Muscle of back (tissue), 11 donors: ENCODE data around the gene GRP. TPM values are rescaled to one million over a fixed set of nuclear protein-coding genes. Genes with fewer than 3 reads are reported as not detected.
"Not testable (repeated sequence)": the region's sequence is repeated elsewhere in the genome, so short reads cannot be mapped to it uniquely, and the experiment has no call there.

Experiments used
- DNase-seq, 3 donors: peaks; one replicate each; pipeline versions ENCODE4 v3.0.0 to v3.0.0-alpha.2; 2013
- polyA plus RNA-seq, 10 donors: library from polyadenylated mRNA; unstranded; fragments of 120-200 nt; gene quantifications; one replicate each; pipeline ENCODE4 v1.2.1, GENCODE V29; 2013; ENCODE audit not compliant: insufficient read length in 10 of 10

The GRP gene
- polyA plus RNA-seq, 10 donors, result 0.43 to 25.6 (median 1.2) TPM; not detected in 6

DNA sequence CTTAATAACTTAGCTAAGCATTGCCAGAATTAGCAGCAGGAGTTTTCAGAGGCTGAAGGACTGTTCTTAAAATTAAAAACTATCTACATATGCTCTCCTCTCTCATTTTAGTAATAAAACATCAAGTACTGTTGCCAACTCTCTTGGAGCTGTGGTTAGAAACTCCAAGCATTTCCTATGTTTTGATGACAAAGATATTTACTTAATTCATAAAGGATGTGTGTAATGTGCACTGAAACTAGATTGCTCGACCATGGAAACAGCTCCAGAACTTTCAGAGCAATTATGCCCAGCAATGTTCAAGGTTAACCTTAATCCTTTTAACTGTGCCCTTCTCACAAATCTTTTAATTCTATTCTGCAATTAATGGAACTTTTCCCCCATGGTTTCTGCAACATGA, 8.4 kb downstream of the GRP start:
- peak in 2 of 3 donors; percentile 25 to 32 for DNase-seq

DNA sequence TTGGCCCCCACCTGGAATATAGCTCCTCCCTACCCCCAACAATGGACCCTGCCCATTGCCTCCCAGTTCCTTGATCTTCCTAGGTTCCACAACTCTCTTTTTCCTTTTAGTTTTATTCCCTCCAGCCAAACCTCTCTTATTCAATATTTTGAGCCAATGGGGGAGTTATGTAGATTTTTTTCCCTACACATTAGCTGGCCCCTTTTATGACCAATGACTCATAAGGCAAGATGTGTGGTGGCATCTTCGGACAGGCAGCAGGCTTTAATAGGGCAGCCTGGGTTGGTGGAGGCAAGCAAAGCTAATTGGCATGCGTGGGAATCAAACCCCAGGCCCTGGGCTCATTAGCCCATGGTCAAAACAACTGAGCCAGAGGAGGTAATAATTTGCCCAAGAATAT, 9.2 kb downstream of the GRP start:
- no peak for DNase-seq

DNA sequence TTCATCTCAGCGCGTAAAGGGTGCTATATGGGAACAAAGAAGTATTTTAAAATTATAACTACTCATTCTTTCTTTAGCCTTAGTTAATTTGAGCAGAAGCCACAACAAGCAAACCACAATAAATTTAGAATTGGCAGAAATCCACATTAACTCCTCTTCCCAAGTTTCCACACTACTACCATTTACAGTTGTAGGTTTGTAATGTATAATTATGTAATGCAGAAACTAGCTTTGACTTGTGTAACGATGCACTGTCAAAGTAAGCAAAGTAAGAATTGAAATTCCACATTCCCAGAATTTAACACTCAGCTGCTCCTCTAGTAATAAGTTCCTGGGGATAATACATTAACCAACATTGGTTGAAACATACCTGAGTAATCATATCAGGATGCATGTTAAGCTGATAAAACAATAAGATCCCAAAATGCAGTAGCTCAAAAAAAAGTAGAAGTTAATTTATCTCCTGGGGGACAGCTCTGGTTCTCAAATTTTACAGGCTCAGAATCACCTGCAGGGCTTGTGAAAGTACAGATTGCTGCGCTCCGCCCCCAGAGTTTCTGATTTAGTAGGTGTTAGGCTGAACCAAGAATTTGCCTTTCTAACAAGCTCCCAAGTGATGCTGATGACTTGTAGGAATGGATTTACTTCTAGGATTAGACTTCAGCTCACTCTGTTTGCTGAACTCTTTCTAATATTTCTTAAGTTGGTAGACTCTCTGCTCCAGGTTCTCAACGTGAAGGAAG, 9.9 kb downstream of the GRP start:
- no peak for DNase-seq

DNA sequence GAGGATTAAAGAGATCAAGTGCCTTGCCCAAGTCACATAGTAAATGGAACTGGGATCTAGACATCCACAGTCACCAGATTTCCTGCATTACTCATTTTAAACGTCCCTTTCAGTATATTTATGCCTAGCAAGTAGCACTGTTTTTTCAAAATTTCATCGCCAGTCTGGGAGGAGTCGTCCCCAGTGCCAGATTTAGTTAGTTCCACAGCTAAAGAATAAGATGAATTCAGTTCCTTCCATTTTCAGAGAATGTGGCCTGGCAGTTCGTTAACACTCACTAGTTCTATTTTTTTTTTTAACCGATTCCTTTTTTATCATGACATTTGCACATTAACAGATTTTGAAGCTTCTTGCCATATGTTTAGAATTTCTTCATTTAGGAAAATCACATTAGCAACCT, 11.2 kb downstream of the GRP start:
- no peak for DNase-seq

DNA sequence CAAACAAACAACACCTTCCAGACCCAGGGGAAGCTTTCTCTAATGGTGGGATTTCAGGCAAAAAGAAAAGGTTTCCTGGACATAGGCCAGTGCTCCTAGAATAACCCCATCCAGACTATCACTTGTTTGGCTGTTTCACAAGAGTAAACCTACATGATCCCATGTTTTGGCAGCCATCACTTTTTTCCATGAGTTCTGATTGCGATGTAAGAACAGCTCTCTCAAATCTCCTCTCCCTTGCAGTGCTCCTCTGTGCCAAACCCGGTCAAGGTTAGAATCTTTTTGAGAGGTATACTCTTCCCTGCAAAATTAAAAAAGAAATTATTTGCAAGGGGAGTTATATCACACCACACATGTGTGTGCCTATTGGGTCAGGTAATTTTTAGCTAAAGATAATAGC, 11.9 kb downstream of the GRP start:
- DNase-seq, result no peak

DNA sequence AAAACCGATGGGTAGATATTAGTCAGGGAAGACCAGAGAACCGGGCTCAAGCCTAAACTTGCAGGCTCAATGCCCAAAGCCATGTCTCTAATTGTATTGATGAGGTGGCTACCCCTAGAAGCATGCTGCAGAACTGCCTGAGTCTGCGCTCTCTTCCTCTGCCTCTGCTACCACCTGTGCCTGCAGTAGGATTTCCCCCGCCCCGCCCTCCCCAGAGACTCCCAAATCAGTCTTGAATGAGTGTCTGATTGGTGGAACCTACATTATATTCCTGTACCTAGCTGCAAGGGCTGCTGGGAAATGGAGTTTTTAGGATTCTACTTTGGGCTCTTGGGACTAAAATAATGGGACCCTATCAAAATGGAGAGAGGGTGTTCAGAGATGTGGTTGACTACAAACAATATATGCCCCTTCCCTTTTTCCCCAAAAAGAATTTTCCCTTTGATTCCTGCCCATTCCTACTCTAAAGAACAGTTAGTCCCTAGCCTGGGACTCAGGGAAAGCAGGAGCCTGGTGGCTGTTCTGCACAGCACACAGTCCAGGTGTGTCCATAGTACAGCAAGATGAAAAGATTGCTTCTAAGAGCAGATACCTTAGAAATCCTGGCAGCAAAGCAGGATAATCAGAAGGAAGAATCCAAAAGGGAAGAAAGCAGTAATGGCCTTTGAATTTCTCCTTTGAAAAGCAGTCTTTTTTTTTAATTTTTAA, 12.5 kb downstream of the GRP start:
- no peak for DNase-seq

DNA sequence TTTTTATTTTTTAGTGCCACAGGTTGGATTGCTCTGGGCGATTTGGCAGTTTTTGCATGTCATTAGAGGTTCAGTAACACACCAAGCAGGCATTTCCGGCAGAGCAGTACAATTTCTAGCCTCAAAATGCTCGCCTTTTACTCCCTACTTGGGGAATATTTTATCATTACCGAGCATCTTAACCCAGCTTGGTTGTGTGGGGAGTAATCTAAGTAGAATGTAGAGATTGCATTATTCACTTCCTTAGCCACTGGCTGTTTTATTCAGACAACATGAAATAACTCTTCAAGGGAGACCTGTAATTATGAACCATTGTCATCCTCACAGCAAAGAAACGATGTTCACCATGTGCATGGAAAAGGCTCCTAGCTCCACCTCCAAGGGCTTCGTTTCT, 13.1 kb downstream of the GRP start:
- peak in 1 of 3 donors; percentile 9 for DNase-seq

DNA sequence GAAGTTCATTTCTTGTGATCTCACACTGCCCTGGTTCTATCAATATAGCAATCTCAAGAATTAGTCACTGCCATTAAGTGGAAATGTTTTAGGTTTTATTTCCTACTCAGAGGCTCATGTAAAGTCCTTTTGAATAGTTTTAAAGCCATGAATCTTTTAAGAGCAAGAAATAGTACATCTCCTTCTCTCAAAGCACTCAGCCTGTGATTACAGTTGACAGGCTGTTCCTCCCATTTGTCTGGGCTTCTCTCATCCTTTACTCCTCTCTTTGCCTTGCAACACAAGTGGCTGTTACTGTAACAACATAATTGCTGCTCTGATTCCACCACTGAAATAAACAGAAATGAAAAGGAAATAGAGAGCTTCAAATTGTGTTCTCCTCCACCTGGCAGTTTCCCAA, 18.4 kb downstream of the GRP start:
- DNase-seq, result no peak

DNA sequence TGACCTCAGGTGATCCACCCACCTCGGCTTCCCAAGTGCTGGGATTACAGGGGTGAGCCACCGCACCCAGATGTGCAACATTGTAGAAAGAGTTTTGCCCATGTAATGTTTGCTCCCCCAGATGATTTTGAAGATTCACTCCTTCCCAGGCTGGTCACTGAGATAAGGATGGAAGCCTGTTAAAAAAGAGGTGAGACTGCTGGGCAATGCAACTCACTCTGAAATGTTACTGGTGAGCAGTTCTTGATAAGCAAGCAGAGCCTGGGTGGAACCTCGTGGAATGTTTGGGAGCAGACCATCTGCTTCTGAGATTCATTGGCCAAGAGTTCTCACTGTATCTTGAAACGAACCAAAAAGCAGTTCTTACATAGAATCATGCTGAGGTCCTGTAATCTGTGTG, 19.7 kb downstream of the GRP start:
- no peak for DNase-seq

DNA sequence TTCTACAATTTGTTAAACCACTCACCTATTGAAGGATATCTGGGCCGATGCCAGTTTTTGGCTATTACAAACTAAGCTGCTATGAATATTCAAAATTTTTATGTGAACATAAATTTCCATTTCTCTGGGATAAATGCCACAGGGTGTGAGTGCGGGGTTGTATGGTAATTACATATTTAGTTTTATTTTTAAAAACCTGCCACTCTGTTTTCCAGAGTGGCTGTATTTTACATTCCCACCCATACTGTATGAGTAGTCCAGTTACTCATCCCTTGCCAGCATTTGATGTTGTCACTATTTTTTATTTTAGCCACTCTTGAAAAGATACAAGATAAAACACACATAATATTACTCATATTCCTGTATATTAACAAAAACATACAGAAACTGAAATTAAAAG, 22.9 kb downstream of the GRP start:
- no peak for DNase-seq

DNA sequence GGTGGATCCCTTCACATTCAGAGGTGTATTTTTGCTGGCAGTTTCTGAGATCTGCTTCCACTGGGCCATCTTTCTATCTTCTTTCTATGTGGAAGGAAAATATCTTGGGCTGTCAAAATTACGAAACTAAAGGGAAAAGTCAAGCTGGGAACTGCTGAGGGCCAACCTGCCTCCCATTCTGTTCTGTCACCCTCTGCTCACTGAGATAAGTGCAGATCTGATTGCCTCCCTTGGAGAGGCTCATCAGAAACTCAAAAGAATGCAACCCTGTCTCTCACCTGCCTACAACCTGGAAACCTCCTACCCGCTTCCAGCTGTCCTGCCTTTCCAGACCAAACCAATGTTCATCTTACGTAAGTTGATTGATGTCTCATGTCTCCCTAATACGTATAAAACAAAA, 26.8 kb downstream of the GRP start:
- no peak for DNase-seq

DNA sequence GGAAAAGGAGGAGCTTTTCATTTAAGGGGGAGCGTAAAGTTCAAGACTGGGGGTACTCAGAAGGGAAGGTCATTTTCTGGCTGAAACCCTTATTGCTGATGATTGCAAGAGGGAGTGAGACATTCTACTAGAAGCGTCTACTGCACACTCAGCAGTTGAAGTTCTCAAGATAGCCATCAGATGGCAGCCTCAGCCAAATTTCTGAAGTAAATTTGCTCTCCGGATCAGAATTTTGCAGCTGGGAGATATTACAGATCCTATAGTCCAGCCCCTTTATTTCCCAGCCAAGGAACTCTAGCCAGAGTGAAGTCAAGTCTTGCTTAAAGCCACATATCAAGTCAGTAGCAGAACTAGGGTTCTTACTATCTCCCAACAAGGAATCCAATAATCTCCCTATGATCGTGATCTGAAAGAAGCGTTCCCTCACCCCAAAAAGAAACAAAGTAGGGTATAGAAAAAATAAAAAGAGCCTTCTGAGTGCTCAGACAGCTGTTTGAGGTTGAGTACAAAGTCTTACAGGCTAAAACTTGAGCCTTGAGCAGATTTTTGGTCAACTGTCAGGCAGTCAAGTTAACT, 29.3 kb downstream of the GRP start:
- peak; percentile 88 to 94 (median 91) for DNase-seq

DNA sequence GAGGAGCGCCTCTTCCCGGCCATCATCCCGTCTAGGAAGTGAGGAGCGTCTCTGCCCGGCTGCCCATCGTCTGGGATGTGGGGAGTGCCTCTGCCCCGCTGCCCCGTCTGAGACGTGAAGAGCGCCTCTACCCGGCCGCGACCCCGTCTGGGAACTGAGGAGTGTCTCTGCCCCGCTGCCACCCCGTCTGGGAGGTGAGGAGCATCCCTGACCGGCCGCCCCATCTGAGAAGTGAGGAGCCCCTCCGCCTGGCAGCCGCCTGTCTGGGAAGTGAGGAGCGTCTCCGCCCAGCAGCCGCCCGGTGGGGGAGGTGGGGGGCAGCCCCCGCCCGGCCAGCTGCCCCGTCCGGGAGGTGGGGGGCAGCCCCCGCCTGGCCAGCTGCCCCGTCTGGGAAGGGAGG, 35.5 kb downstream of the GRP start:
- not testable (repeated sequence) for DNase-seq

DNA sequence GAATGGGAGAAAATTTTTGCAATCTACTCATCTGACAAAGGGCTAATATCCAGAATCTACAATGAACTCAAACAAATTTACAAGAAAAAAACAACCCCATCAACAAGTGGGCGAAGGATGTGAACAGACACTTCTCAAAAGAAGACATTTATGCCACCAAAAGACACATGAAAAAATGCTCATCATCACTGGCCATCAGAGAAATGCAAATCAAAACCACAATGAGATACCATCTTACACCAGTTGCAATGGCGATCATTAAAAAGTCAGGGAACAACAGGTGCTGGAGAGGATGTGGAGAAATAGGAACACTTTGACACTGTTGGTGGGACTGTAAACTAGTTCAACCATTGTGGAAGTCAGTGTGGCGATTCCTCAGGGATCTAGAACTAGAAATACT, 41.9 kb downstream of the GRP start:
- not testable (repeated sequence) for DNase-seq

DNA sequence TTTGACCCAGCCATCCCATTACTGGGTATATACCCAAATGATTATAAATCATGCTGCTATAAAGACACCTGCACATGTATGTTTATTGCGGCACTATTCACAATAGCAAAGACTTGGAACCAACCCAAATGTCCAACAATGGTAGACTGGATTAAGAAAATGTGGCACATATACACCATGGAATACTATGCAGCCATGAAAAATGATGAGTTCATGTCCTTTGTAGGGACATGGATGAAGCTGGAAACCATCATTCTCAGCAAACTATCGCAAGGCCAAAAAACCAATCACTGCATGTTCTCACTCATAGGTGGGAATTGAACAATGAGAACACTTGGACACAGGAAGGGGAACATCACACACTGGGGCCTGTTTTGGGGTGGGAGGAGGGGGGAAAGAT, 42.3 kb downstream of the GRP start:
- DNase-seq, result not testable (repeated sequence)

DNA sequence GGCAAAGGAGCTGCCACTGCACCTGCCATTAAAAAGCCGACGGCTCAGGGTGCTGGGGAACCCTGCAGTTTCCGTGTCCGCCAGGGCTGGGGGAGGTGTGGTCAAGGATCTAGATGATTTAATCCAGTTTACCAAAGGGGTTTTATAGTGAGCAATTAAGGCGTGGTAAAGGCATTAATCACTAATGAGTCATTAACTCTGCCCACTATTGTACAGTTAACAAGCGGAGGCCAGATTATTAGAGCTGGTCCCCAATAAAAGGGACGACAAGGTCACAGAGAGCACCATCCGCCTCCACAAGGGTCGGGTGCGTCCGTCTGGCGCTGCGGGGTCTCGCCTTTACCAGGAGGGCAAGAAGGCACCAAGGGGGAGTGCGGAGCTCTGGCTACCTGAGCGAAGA, 43.7 kb downstream of the GRP start:
- DNase-seq, result no peak

DNA sequence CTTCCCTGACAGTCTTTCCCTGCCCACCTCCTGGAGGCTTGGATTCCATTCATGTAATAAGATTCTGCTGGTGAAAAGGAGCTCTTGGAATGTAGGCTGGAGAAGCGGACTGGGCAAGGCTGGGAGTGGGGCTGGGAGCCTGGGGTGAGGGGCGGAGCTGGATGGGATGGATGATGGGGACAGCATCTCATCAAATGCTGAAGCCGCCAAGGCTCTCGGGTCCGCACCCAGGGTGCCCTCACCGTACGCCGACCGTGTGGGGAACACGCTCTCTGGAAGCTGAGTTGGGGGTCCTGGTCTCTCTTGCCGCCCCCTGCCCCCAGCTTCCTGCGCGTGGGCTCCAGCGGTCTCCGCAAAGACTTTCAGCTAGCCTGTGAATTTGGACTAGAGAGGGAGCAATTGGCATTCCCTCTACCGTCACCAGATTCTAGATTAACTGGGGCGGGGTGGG, 44.2 kb downstream of the GRP start:
- DNase-seq, result no peak

DNA sequence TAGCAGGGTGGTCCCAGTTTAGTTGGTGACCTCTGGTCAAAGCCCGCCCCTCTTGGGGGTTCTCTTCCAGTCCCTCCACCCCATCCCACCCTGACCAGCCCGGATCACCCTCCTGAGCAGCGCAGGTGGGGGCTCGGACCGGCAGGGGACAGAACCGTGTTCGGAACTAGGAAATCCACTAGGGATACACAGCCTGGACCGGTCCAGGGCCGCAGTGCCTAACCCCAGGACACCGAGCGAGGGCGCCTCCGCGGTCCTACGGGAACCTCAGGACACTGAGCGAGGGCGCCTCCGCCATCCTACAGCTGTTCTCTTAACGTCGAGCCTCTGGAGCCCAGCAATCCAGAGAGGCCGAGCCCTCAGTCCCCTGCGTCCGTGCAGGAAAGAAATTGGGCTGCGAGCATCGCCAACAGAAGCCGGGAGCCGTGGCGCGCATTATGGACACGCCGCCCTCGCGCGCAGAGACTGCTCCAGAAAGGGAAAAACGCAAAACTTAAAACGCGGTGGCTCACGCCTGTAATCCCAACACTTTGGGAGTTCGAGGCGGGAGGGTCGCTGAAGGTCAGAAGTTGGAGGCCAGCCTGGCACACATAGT, 44.8 kb downstream of the GRP start:
- no peak for DNase-seq

DNA sequence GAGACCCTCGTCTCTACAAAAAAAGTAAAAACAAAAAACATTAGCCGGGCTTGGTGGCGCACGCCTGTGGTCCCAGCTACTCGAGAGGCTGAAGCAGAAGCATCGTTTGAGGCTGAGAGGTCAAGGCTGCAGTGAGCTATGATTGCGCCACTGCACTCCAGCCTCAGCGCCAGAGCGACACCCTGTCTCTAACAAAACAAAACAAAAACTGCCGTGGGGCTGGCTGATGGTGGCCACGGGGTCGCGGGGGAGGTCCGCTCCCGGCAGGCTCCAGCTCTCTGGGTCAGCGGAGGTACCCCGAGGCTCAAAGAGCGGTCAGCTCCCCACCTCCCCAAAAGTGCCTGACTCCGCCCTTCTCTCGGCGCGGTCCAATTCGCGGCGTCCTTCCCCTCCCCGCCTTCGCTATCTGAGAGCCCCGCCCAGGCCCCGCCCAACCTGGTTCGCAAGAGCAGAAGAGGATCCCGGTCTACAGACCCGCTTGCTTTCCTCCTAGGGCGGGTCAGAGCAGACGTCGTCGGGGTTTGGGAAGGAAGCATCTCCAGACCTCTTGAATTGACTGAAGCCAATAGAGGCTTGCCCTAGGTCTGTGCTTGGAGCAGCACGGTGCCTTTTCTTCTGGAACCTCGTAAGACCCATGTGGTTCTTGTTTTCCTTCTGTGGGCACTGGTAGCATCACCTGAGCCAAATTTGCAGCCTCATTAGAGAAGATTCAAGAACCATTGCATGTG, 45.5 kb downstream of the GRP start:
- DNase-seq, result peak in 1 of 3 donors; percentile 34

DNA sequence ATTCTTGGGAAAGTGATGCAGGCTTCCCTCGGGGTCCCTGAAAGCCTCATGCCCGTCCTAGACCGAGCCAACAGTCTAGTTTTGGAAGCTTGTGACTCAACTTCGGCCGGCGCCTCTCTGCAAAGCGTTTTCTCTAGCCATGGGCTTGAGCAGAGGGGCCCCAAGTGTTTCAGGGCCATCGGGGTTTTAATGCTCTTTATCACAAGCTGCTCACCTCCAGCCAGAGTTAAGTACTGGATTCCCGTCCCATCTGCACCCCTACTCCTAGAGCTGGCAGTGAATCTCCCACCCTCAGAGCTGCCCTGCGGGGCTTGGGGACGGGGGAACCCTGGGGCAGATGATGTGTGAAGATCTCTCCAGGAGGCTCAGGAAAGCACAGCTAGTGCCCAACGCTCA, 46.0 kb downstream of the GRP start:
- no peak for DNase-seq

DNA sequence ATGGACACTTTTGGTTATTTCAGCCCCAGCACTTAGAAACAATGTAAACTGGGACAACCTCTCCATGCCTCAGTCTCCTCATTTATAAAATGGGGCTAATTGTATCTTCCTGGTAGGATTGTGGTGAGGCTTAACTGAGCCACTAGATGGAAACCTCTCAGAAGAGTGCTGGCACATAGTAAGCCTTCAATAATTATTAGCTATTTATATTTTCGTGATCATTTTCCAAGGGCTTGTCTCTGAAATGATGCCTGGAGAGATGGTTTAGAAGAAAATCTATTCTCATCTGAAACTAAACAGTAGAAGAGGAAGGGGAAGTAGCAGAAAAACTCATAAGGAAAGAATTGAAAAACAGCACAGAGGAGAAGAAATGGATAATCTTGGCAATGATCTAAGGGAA, 46.5 kb downstream of the GRP start:
- DNase-seq, result no peak

DNA sequence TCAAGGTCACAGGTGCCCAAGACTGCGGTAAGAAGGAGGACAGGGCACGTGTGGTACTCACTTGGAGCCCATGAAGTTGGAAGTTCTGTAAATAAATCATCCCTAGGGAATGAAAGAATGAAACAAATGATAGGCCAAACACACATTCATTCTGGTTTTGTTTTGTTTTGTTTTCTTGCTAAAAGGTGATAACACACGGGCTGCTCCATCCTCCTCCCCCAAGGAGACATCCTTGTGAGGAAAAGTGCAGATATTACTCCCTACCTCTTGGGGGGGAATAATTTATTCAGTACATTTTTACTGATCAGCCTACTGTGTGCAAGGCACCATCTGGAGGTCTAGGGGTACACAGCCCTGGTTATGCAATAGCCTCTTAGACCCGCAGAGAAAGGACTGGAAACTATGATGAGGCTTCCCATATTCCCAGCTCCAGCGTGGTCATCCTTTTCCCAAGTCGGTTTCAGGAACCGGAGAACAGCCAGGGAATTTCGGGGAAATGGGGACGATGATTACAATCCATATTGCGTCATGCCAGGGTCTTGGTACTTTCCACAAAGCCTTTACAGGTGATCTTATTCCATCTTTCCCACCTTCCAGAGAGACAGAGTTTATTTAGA, 47.0 kb downstream of the GRP start:
- peak in 1 of 3 donors; percentile 14 for DNase-seq
